T-helper 1 cell treated with Interleukin-12 subunit alpha and Interleukin-12 subunit beta and Interleukin-4 antibody, amounts not matched to agents 30 μg/mL and 1 μg/mL, for 36 hours (primary cell): ENCODE results near the gene KIAA1586.
"Not testable (repeated sequence)": the region's sequence is repeated elsewhere in the genome, so short reads cannot be mapped to it uniquely, and the experiment has no call there.

Experiments used
- H3K27ac Mint-ChIP-seq: one replicate; pipeline ENCODE4 v1.8.0; 2021; ENCODE audit warnings: mild to moderate bottlenecking, mixed read lengths
- H3K27me3 Mint-ChIP-seq: one replicate; pipeline ENCODE4 v1.8.0; 2021; ENCODE audit warnings: low read depth, mixed read lengths
- H3K36me3 Mint-ChIP-seq: one replicate; pipeline ENCODE4 v1.8.0; 2021; ENCODE audit warnings: low read depth, mixed read lengths
- H3K4me1 Mint-ChIP-seq: one replicate; pipeline ENCODE4 v1.8.0; 2021; ENCODE audit warnings: low read depth, mixed read lengths
- H3K4me3 Mint-ChIP-seq: one replicate; pipeline ENCODE4 v1.8.0; 2021; ENCODE audit warnings: mild to moderate bottlenecking, moderate library complexity, mixed read lengths
- H3K9me3 Mint-ChIP-seq: one replicate; pipeline ENCODE4 v1.8.0; 2021; ENCODE audit warnings: mixed read lengths

Gene KIAA1586

GRCh38 chr6:57069920-57070331 is 23.4 kb downstream of the KIAA1586 start:
- Mint-ChIP-seq H3K36me3 (peaks cover 12% of the 10 kb centered on the region), H3K9me3 (no peaks in the 10 kb centered on the region), H3K27ac (no peak overlapping the region), H3K4me1 (peaks cover 3% of the 10 kb centered on the region), H3K4me3 (no peak overlapping the region), H3K27me3 (no peaks in the 10 kb centered on the region)

- H3K4me1 Mint-ChIP-seq, result no peaks in the 10 kb centered on the region
- no peaks in the 10 kb centered on the region for H3K9me3 Mint-ChIP-seq
- no peaks in the 10 kb centered on the region for H3K27me3 Mint-ChIP-seq
- H3K4me3 Mint-ChIP-seq, result no peak overlapping the region
- no peak overlapping the region for H3K27ac Mint-ChIP-seq
- peaks cover 11% of the 10 kb centered on the region for H3K36me3 Mint-ChIP-seq
These were observed 25.6 kb downstream of the KIAA1586 start for GRCh38 chr6:57072108-57072507.

GRCh38 chr6:57074383-57074782 is 27.9 kb downstream of the KIAA1586 start:
- H3K4me3 Mint-ChIP-seq, result no peak overlapping the region
- H3K36me3 Mint-ChIP-seq, result peaks cover 12% of the 10 kb centered on the region
- H3K9me3 Mint-ChIP-seq, result peaks cover 4% of the 10 kb centered on the region
- no peak overlapping the region for H3K27ac Mint-ChIP-seq
- H3K27me3 Mint-ChIP-seq, result no peaks in the 10 kb centered on the region
- H3K4me1 Mint-ChIP-seq, result no peaks in the 10 kb centered on the region

GRCh38 chr6:57075092-57075491 is 28.6 kb downstream of the KIAA1586 start:
- Mint-ChIP-seq H3K27ac (no peak overlapping the region), H3K4me3 (no peak overlapping the region), H3K27me3 (no peaks in the 10 kb centered on the region)

GRCh38 chr6:57078531-57079207 is 32.2 kb downstream of the KIAA1586 start:
- H3K9me3 Mint-ChIP-seq, result peaks cover 16% of the 10 kb centered on the region
- H3K36me3 Mint-ChIP-seq, result peaks cover 28% of the 10 kb centered on the region
- no peaks in the 10 kb centered on the region for H3K27me3 Mint-ChIP-seq
- H3K4me3 Mint-ChIP-seq, result no peak overlapping the region
- H3K27ac Mint-ChIP-seq, result no peak overlapping the region
- no peaks in the 10 kb centered on the region for H3K4me1 Mint-ChIP-seq

More at GRCh38 chr6:57075092-57075491, 28.6 kb downstream of the KIAA1586 start:
- Mint-ChIP-seq H3K4me1 (no peaks in the 10 kb centered on the region), H3K9me3 (peaks cover 6% of the 10 kb centered on the region), H3K36me3 (peaks cover 13% of the 10 kb centered on the region)

- Mint-ChIP-seq H3K4me3 (no peak overlapping the region), H3K36me3 (peaks cover 10% of the 10 kb centered on the region), H3K9me3 (peaks cover 7% of the 10 kb centered on the region), H3K27me3 (no peaks in the 10 kb centered on the region), H3K27ac (no peak overlapping the region), H3K4me1 (peaks cover 2% of the 10 kb centered on the region)
These were observed 39.0 kb downstream of the KIAA1586 start for GRCh38 chr6:57085471-57085870.

- peaks cover 9% of the 10 kb centered on the region for H3K4me1 Mint-ChIP-seq
- H3K36me3 Mint-ChIP-seq, result peaks cover 11% of the 10 kb centered on the region
- H3K27me3 Mint-ChIP-seq, result no peaks in the 10 kb centered on the region
- H3K4me3 Mint-ChIP-seq, result no peak overlapping the region
- H3K9me3 Mint-ChIP-seq, result no peaks in the 10 kb centered on the region
- H3K27ac Mint-ChIP-seq, result no peak overlapping the region
These were observed 40.4 kb downstream of the KIAA1586 start for GRCh38 chr6:57086843-57087242.

- Mint-ChIP-seq H3K27me3 (no peaks in the 10 kb centered on the region), H3K27ac (no peak overlapping the region), H3K9me3 (no peaks in the 10 kb centered on the region), H3K4me3 (no peak overlapping the region), H3K36me3 (peaks cover 11% of the 10 kb centered on the region), H3K4me1 (peaks cover 18% of the 10 kb centered on the region)
These were observed 41.4 kb downstream of the KIAA1586 start for GRCh38 chr6:57087916-57088315.

GRCh38 chr6:57089265-57089664 is 42.8 kb downstream of the KIAA1586 start:
- Mint-ChIP-seq H3K36me3 (peaks cover 16% of the 10 kb centered on the region), H3K27me3 (no peaks in the 10 kb centered on the region), H3K4me1 (peaks cover 25% of the 10 kb centered on the region), H3K9me3 (no peaks in the 10 kb centered on the region), H3K4me3 (peak overlapping the region; percentile 81), H3K27ac (peak overlapping the region; percentile 83)

GRCh38 chr6:57089687-57090457 is 43.4 kb downstream of the KIAA1586 start, which contains the start of gene ZNF451:
Gene ZNF451 (plus strand): TSS chr6:57090188. CDS start chr6:57090254, 66 bp downstream.
- Mint-ChIP-seq H3K9me3 (no peaks in the 10 kb centered on the region), H3K36me3 (peaks cover 16% of the 10 kb centered on the region), H3K27ac (peak within 1 kb of the TSS; percentile 83), H3K4me1 (peaks cover 25% of the 10 kb centered on the region), H3K4me3 (peak within 1 kb of the TSS; percentile 81), H3K27me3 (no peaks in the 10 kb centered on the region)

GRCh38 chr6:57090458-57091067 is 44.1 kb downstream of the KIAA1586 start:
- not testable (repeated sequence) for H3K27me3 Mint-ChIP-seq, H3K9me3 Mint-ChIP-seq, H3K27ac Mint-ChIP-seq
- Mint-ChIP-seq H3K4me3 (peak overlapping the region; percentile 81), H3K4me1 (peaks cover 25% of the 10 kb centered on the region), H3K36me3 (peaks cover 17% of the 10 kb centered on the region)

- Mint-ChIP-seq H3K4me3 (peak overlapping the region; percentile 81), H3K4me1 (peaks cover 25% of the 10 kb centered on the region), H3K36me3 (peaks cover 19% of the 10 kb centered on the region)
- not testable (repeated sequence) for H3K9me3 Mint-ChIP-seq, H3K27ac Mint-ChIP-seq, H3K27me3 Mint-ChIP-seq
These were observed 44.9 kb downstream of the KIAA1586 start for GRCh38 chr6:57091375-57091774.

GRCh38 chr6:57094689-57095088 is 48.2 kb downstream of the KIAA1586 start:
- Mint-ChIP-seq H3K36me3 (peaks cover 36% of the 10 kb centered on the region), H3K27ac (no peak overlapping the region), H3K9me3 (no peaks in the 10 kb centered on the region), H3K4me3 (no peak overlapping the region), H3K4me1 (peaks cover 35% of the 10 kb centered on the region), H3K27me3 (no peaks in the 10 kb centered on the region)

- Mint-ChIP-seq H3K4me1 (peaks cover 23% of the 10 kb centered on the region), H3K27ac (no peak overlapping the region), H3K36me3 (peaks cover 53% of the 10 kb centered on the region), H3K9me3 (no peaks in the 10 kb centered on the region), H3K4me3 (no peak overlapping the region), H3K27me3 (no peaks in the 10 kb centered on the region)
These were observed 51.1 kb downstream of the KIAA1586 start for GRCh38 chr6:57097596-57097995.

GRCh38 chr6:57102976-57103375 is 56.5 kb downstream of the KIAA1586 start:
- H3K27ac Mint-ChIP-seq, result no peak overlapping the region
- H3K4me1 Mint-ChIP-seq, result peaks cover 26% of the 10 kb centered on the region
- no peaks in the 10 kb centered on the region for H3K9me3 Mint-ChIP-seq
- H3K36me3 Mint-ChIP-seq, result peaks cover 65% of the 10 kb centered on the region
- no peaks in the 10 kb centered on the region for H3K27me3 Mint-ChIP-seq
- no peak overlapping the region for H3K4me3 Mint-ChIP-seq
